Fibroblast of the aortic adventitia (primary cell): ENCODE measurements around the gene MEN1. TPM values are rescaled to one million over a fixed set of nuclear protein-coding genes. Genes with fewer than 3 reads are reported as not detected.

Source experiments
- DNase-seq: peaks from one replicate; pipeline ENCODE4 v3.0.0-alpha.2; 2010; ENCODE audit warnings: low read depth
- H3K4me3 ChIP-seq: 2 replicates; pipeline ENCODE4 v1.5.1; 2011; ENCODE audit warnings: low read depth, mild to moderate bottlenecking, control low read depth, low read length, moderate library complexity
- total RNA-seq: library from RNA; depleted of rRNA; stranded (reverse); fragments of >200 nt; gene quantifications from 2 replicates; pipeline ENCODE4 v1.2.3, GENCODE V29; 2012; ENCODE audit warnings: low replicate concordance
- TF ChIP-seq, protein P1 (sequence below): IDR thresholded peaks from 2 replicates; pipeline ENCODE4 v1.5.1; 2011; ENCODE audit warnings: mild to moderate bottlenecking, low read length, control low read depth, inconsistent platforms; ENCODE audit not compliant: insufficient read depth

The MEN1 gene
- total RNA-seq, 1 donor = 15.9 TPM

DNA sequence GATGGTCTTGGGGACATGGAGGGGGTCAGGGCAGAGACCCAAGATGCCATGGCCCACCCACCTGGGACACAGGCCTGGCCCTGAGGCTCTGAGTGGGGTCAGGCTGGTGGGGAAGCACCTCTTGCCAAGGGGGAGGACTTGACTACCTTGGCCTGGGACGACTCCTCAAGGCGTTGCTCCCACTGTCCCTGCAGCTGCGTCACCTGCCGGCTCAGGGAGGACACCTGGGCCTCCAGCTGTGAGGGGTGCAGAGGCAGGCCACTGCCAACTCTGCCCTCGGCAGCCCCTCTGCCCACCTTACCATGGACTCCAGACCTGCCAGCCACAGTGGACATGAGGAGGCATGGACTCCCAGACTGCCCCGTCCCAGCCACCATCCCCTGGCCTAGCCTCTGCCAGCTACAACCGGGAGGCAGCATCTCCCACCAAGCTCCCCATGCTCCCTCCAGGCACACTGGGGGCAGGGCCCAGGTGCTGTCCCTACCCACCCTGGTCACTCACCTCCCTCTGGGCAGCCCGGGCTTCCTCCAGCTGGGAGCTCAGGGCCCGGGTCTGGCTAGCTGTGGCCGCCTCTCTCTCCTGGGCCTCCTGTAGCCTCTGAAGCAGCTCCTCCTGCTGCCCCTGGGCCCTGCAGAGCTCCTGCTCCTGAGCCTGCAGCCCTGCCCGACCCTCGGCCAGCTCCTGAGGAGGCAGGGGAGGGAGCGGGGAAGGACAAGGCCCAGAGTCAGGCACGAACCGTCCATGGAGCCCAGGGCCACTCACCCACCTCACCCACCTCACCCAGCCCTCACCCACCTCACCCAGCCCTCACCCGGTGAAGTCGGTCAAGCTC is 25.5 kb upstream of the MEN1 start:
- TF ChIP-seq, protein P1, sequence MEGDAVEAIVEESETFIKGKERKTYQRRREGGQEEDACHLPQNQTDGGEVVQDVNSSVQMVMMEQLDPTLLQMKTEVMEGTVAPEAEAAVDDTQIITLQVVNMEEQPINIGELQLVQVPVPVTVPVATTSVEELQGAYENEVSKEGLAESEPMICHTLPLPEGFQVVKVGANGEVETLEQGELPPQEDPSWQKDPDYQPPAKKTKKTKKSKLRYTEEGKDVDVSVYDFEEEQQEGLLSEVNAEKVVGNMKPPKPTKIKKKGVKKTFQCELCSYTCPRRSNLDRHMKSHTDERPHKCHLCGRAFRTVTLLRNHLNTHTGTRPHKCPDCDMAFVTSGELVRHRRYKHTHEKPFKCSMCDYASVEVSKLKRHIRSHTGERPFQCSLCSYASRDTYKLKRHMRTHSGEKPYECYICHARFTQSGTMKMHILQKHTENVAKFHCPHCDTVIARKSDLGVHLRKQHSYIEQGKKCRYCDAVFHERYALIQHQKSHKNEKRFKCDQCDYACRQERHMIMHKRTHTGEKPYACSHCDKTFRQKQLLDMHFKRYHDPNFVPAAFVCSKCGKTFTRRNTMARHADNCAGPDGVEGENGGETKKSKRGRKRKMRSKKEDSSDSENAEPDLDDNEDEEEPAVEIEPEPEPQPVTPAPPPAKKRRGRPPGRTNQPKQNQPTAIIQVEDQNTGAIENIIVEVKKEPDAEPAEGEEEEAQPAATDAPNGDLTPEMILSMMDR = no peak
- no peak overlapping the region for H3K4me3 ChIP-seq
- DNase-seq = no peak

DNA sequence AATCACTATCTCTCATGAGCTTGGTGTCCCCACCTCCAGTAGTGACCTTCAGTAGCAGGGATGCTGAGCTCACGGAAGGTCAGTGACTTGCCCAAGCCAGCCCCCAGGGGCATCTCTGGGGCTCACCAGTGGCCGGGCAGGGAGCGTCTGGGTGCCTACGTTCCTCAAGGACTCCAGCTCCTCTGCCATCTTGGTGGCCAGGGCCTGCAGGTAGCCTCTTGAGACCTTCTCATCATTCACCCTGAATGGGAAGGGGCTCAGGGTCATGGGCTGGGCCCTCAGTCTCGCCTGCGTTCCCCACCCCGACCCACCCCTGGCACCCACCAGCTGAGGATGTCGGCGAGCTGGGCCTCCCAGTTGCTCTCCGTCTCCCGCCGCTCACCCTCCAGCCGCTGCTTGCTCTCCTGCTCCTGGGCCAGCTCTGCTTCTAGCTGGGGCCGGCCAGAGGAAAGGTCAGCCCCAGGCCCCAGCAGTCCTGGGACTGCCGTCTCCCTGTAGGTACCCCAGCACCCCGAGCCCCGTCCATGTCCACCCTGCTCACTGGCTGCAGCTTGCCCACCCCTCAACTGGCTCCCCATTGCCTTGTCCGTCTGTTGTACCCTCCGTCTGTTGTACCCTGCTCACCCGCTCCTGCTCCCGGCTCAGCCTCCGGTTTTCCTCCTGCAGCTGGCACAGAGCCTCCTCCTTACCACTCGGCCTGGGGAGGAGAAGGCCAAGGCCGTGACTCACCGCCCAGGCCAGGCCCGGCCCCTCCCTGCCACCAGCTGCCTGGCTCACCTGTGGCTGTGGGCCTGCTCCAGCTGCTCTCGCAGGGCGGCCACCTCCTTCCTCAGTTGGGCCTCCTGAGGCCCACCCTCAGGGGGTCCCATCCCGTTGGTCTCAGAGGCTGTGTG is 24.6 kb upstream of the MEN1 start:
- DNase-seq = no peak
- TF ChIP-seq, protein P1 = no peak
- H3K4me3 ChIP-seq = no peak overlapping the region

DNA sequence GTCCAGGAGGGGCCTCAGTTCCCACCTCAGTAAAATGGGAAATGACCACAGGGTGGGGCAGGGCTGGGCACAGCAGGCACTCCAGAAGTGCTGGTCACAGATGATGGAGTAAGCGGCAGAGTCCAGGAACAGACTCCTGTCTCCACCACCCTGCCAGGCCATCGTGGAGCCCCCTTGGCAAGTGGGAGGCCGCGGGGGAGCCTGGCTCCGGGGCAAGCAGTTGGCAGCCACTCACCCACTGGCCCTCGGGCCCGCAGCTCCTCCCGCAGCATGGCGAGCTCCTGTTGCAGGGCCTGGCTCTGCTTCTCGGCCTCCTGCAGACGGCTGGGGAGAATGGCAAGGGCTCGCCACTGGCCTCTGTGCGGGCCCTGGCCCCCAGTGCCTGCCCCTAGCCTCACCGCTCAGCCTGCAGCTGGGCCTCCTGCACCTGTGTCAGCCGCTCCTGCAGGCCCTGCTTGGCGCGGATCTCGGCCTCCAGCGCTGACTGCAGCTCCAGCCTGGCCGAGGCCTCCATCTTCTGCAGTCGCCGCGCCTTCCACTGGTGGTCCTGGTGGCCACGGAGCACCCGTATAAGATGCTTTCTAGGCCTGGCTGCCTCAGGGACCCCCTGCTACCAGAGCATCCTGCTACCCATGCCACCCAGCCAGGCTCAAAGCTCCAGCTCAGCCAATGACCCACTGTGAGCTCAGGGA is 23.8 kb upstream of the MEN1 start:
- H3K4me3 ChIP-seq = no peak overlapping the region
- TF ChIP-seq, protein P1 = no peak
- no peak for DNase-seq

DNA sequence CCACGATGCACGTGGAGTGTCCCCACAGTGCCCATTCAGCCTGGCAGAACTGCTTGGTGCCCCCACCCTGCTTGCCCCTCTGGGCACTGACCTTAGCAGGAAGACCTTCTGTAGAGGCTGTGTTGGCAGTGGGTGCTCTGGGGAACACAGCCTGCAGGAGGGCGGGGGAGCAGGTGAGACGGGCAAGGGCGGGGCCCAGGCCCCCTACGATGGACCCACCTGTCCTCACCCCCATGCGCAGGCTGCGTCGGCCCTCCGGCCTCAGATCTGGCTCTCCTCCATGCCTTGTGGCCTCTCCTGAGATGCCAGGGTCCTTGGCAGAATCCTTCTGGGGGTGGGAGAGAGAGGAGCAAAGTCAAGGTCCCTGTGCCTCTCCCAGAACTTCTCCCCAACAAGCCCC is 23.2 kb upstream of the MEN1 start:
- no peak for DNase-seq
- TF ChIP-seq, protein P1 = no peak
- no peak overlapping the region for H3K4me3 ChIP-seq

DNA sequence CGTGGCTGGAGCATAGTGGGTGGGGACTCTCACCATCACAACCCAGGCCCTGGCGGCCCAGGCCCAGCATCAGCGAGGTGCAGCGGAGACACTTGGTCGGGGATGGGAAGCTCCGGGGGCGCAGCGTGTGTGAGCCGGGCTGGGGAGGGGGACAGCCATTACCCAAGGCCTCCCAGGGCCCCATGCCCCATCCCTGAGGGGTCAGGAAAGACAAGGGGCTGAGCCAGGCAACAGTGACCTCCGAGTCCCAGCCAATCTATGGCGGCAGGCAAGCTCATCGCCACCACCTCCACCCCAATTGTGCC is 22.8 kb upstream of the MEN1 start:
- H3K4me3 ChIP-seq = no peak overlapping the region
- TF ChIP-seq, protein P1 = no peak
- no peak for DNase-seq

DNA sequence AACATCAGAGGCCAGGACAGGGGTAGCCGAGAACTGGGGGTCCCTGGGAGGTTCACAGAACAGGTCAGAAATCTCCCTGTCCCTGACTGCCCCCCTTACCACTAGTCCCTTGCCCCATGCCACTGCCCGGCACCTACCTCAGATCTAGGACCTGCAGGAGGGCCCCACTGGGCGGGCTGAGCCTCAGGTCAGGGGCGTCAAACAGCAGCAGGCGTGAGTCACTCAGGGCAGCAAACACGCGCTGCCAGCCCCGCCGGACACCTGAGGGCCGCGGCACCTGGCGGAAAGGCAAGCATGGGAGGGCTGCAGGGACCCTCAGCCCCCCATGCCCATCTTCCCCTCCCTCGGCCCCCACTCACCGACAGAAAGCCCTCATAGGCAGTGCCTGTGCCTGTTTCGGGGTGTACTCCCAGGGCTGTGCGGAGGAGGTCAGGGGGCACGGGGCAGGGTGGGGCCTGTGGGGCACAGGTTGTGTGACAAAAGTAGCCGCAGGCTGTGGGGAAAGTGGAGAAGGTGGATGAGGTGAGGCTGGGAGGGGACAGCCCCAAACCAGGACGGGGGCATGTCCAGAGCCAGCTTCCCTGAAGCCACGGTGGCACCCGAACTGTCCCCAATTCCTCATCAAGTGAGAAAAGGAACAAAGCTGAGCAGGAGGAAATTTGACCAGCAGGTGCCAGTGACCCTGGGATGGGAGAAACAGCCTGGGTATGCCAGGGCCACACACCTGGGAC is 22.3 kb upstream of the MEN1 start:
- TF ChIP-seq, protein P1 = no peak
- no peak for DNase-seq
- H3K4me3 ChIP-seq = no peak overlapping the region
